Brain pericyte (primary cell): Measurements from ENCODE around the gene TBC1D14.

Experiments used
- DNase-seq: peaks from one replicate; pipeline ENCODE4 v3.0.0-alpha.2; 2012; ENCODE audit warnings: low read depth, low spot score

TBC1D14 gene

GRCh38 chr4:6999172-7000086 lies 89.8 kb downstream of the TBC1D14 start:
- no peak for DNase-seq

GRCh38 chr4:7000421-7001176 lies 91.0 kb downstream of the TBC1D14 start:
- no peak for DNase-seq

- no peak for DNase-seq
Observed at GRCh38 chr4:7001271-7001670, 91.6 kb downstream of the TBC1D14 start.

GRCh38 chr4:7002336-7002735 lies 92.7 kb downstream of the TBC1D14 start:
- DNase-seq = no peak

GRCh38 chr4:7003176-7003878 lies 93.7 kb downstream of the TBC1D14 start:
- DNase-seq = no peak

- DNase-seq = no peak
Observed at GRCh38 chr4:7003879-7004240, 94.2 kb downstream of the TBC1D14 start.

- no peak for DNase-seq
Observed at GRCh38 chr4:7004331-7004730, 94.7 kb downstream of the TBC1D14 start.

- no peak for DNase-seq
Observed at GRCh38 chr4:7005571-7005970, 95.9 kb downstream of the TBC1D14 start.

- no peak for DNase-seq
Observed at GRCh38 chr4:7006411-7006810, 96.8 kb downstream of the TBC1D14 start.

GRCh38 chr4:7007142-7007907 lies 97.7 kb downstream of the TBC1D14 start:
- DNase-seq = no peak

GRCh38 chr4:7007944-7008343 lies 98.3 kb downstream of the TBC1D14 start:
- no peak for DNase-seq

GRCh38 chr4:7009564-7009963 lies 99.9 kb downstream of the TBC1D14 start:
- DNase-seq = no peak

GRCh38 chr4:7013175-7013574 lies 103.5 kb downstream of the TBC1D14 start:
- DNase-seq = no peak

- no peak for DNase-seq
Observed at GRCh38 chr4:7014815-7015214, 105.2 kb downstream of the TBC1D14 start.

- DNase-seq = no peak
Observed at GRCh38 chr4:7015383-7016035, 105.9 kb downstream of the TBC1D14 start.

- DNase-seq = no peak
Observed at GRCh38 chr4:7016086-7016485, 106.5 kb downstream of the TBC1D14 start.

- DNase-seq = no peak
Observed at GRCh38 chr4:7016512-7016911, 106.9 kb downstream of the TBC1D14 start.

- DNase-seq = no peak
Observed at GRCh38 chr4:7017446-7018048, 107.9 kb downstream of the TBC1D14 start.

- DNase-seq = no peak
Observed at GRCh38 chr4:7018281-7018680, 108.7 kb downstream of the TBC1D14 start.

- no peak for DNase-seq
Observed at GRCh38 chr4:7019367-7019766, 109.7 kb downstream of the TBC1D14 start.

- no peak for DNase-seq
Observed at GRCh38 chr4:7020290-7020689, 110.7 kb downstream of the TBC1D14 start.
